Stimulated activated CD4-positive, alpha-beta T cell treated with anti-CD3 and anti-CD28 coated beads, TNF-alpha, amount 100 ng/mL, for 4 hours (primary cell): ENCODE data around the gene RBPJL.

Source experiments
- DNase-seq, 3 experiments: peaks; one replicate each; pipeline ENCODE4 v3.0.0-alpha.2; 2020; ENCODE audit warnings: low read depth in 3 of 3

The RBPJL gene, protein sequence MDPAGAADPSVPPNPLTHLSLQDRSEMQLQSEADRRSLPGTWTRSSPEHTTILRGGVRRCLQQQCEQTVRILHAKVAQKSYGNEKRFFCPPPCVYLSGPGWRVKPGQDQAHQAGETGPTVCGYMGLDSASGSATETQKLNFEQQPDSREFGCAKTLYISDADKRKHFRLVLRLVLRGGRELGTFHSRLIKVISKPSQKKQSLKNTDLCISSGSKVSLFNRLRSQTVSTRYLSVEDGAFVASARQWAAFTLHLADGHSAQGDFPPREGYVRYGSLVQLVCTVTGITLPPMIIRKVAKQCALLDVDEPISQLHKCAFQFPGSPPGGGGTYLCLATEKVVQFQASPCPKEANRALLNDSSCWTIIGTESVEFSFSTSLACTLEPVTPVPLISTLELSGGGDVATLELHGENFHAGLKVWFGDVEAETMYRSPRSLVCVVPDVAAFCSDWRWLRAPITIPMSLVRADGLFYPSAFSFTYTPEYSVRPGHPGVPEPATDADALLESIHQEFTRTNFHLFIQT

DNA sequence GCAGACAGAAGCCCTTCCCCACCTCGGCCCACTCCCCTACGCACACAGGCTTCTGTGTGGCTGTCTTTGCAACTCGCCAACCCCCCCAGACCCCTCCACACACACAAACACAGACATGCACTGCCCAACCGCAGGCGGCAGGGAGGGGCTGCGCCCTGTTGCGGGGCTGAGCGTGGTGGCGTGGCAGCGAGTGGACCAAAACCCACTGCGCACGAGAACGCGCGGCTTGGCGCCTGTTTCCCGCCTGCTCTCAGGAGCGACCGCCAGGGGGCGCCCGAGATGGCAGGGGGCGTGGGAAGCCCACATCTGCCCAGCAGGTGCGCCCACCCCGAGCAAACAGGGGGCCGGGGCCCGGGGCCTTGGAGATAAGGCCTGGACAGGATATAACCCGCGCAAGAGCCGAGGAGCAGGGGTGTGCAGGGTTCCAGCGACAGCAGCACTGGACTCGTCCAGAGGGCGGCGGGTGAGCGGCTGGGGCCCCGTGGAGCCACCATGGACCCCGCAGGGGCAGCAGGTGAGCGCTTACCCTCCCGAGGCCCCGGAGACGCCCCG lies at the start of gene RBPJL:
Gene RBPJL (plus strand): TSS at position 410 of the 552 bp plus-strand sequence. CDS start 83 bp downstream, at position 493.
- DNase-seq, result no peak

DNA sequence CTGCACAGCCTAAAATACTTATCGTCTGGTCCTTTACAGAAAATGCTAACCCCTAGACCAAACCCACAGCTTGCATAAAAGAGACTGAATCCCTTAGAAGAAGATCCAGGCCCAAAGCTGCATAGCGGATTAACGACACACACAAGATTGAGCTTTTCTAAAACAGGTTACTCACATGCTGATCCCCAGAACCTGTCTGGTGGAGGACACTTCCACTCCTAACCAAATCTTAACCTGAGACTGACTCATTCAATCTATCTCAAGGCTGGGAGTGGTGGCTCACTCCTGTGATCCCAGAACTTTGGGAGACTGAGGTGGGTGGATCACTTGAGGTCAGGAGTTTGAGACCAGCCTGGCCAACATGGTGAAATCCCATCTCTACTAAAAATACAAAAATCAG lies 49.5 kb upstream of the RBPJL start:
- no peak for DNase-seq

DNA sequence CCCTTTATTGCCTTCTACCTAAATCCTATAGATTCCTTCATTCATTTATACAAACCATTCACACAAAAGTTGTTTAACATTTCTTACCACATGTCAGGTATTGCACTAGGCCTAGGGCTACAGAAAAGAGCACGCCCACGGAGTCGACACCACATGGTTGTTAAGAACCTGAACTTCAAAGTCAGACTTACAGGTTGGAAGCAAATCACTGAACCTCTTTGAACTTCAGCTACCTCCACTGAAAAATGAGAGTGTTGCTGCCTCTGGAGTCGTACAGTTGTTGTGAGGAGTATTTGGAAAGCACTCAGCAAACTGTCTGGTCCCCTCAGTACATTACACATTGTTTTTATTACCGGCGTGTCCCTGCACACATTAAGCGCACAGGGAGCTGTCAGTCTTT lies 48.9 kb upstream of the RBPJL start:
- no peak for DNase-seq

DNA sequence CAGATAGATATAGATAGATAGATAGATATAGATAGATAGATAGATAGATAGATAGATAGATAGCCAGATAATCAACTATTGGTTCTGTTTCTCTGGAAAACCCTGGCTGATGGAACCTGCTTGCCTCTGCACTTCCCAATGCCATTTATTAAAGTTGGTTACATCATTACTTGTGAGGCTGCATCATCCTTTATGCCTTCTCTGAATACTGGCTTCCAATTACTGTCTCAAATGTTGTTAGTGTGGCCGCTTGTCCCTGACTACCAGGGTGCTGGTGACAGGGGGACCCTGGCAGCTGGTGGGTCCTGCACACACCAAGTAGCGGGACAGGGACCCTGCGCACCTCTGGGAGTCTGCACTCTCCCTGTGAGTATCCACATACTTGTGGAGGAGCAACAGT lies 48.4 kb upstream of the RBPJL start:
- DNase-seq, result no peak

DNA sequence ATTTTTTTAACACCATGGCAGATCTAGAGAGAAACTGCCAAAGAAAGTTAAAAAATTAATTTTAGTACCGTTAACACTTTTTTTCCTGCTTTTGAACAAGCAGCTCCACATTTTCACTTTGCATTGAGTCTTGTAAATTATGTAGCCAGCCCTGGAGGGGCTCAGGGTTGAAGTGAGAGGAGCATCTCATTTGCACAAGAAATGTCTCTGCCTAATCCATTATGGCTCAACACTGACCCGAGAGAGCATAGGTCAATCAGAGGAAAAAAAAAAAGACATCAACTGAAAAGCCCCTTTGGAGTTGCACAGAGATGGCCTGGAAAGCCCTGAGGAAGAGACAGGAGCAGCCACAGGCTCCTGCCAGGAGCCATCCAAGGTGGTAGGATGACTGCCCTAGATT lies 48.0 kb upstream of the RBPJL start:
- no peak for DNase-seq

DNA sequence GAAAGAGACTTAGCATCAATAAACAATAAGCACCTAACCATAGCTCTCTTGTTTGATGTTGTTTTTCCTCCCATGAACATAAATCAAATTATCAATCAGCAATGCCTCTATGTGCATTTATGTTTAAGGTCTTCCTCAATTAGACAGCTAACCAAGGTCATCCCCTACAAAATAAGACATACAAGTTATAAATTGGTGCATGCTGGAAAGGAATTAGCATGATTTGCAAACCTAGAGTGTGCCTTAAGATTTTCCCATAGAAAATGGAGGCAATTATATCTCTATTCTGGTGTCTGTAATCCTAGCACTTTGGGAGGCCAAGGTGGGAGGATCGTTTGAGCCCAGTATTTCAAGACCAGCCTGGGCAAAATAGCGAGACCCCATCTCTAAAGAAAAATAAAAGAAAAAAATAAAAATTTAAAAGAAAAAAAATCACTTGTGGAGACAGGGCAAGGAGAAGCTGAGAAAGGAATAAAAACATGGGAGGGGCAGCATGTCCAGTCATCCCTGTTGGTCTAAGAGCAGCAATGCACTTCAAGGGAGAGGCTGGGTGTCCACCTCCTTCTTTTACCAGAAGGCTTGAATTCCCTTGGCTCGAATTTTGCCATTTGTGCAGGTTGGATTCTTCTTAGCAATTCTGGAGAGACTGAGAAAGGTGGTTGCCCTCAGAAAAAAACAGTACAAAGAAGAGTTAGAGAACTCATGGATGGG lies 42.9 kb upstream of the RBPJL start:
- no peak for DNase-seq

DNA sequence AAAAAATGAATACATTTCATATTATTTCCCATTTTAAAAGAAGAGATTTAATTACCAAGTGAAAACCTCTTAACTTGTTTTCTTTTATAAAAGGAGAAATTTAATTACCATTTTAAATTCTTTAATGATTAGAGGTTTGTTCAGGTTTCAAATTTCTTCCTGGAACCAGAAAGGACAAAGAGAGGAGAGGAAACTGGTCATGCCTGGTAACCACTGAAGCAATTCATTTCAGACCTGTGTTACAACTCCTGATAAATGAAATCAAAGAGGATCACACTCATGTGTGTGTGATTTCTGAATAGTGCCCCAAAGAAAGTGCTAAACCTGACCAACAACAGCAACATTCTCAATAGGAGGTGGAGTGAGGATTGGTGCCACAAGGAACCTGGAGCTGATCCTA lies 39.7 kb upstream of the RBPJL start:
- no peak for DNase-seq

DNA sequence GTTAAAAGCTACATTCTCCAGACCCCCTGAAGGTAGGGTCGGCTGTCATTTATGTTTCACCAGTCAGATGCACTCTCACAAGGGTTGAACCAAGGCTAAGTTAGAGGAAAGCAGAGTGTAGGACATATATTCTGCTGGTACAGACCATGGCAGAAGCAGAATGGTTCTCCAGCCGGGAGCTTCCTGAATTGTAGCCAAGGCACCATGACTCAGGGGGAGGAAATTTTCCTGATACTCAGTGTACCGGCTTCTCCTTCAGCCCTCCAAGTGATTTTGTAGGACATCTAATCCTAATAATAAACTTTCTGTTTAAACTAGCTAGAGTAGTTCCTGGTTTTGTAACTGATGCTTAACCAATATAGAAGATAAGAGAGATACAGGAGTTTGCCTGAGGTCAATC lies 38.1 kb upstream of the RBPJL start:
- DNase-seq, result no peak

DNA sequence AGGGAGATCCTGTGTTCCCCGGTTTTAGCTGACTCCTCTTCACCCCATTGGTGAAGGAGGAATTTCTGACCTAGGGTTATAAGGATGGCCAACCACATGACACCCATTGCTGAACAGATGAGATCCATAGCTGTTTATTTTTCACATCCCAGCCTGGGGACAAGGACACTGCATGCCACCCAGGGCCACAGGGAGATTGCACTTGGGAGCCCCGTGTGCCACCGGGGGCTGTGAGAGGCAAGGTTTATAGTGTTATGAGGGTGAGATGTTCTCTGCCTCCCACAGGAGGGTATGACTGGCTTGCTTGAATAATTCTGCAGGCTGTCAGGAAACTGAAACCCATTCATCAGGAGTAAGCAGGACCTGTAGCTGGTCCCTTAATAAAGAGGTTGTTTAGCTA lies 37.6 kb upstream of the RBPJL start:
- DNase-seq, result no peak

DNA sequence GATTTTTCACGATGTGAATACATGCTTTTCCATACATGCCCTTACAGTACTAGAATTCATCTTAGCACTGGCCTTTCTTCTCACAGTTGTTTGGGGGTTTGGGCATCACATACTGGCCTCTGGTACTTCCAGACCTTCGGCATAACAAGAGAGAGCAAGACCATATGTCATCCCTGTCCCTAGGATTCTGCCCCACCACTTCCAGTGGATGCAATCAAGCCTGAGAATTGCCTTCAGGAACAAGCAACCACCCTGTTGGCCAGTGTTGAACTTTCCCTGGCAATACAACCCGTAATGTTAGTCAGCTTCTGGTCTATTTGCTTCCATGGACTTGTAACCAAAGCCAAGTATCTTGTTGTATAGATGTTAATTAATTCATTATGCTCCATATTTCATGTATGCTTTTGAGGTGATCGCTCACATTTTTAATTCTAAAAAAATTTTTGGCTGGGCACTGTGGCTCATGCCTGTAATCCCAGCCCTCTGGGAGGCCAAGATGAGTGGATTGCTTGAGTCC lies 36.8 kb upstream of the RBPJL start:
- no peak for DNase-seq

DNA sequence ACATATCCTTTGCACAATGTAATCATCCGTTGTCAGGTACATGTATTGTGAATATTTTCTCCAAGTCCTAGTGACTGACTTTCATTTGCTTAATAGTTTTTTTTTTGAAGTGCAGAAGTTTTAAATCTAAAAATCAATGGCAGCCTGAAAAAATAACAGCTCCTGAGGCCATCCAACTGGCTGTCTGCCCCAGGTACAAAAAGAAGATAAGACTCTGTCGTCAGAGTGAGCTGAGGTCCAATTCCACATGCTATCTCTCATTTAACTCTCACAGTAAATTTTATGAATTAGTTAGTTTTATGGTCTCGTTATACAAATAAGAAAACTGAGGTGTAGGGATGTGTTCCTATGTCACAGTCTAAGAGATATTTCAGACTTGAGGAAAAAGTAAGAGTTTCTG lies 31.3 kb upstream of the RBPJL start:
- no peak for DNase-seq

DNA sequence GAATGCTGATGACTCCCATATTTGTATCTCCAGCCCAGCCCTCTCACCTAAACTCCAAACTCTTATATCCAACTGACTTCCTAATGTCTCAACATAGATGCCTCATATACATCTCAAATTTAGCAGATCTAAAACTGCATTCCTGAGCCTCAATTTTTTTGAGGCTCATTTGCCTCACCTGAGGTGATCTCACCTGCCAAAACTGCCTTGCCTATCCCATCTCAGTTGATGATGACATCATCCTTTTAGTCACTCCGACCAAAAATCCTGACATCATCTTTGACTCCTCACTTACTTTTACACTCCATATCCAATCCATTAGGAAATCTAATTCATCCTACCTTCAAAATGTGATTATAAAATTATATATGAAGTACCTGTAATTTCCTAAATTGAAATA lies 26.6 kb upstream of the RBPJL start:
- no peak for DNase-seq

DNA sequence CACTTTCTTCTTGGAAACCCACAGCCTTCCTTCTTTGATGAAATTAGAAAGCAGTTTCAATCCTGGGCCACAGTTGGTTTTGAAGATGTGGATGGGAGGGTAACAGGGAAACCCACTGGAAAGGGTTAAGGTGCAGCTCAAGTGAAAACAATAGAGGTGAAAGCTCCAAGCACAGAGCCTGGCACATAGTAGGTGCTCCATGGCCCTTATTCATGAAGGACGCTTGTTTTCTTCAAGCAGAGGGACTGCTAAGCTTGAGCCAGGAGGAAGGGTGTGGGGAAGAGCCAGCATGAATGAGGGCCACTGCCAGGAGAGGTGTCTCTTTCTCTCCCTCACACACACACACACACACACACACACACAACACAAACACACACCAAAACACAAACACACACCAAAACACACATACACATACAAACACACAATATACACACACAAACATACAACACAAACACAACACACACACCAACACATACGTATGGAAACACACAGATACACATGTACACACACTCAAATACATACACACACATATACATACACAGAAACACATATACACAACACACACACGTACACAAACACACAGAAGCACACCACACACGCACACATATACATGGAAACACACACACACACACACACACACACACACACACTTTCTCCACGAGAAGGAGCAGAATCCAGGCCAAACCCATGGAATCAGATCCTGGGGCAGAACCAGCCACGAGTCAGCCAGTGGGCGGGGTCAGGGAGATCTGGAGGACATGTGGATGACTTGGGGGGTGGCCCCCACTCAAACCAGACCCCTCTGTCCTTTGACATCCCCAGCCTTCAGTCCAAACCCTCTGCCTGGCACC lies 23.7 kb upstream of the RBPJL start:
- DNase-seq, result no peak

DNA sequence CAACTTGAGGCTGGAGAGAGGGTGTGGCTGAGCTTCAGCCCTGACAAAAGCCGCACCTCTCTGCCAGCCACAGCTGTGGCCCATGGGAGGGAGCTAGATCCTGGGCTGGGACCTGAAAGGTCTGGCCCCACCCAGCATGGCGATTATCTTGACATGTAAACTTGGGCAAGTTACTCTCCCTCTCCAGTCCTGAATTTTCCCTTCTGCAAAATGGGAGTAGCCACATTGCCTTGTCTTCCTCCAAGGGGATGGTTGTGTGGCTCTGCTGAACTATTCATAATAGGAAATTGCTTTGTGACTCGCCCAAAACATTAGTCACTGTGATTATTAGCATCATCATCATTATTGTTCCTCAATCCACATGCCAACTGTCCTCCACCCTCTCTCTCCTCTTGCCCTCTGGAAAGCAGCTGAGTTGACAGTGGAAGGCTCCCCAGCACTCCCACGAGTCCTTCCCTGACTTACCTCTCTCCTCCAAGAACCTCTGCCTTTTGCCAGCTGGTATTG lies 23.0 kb upstream of the RBPJL start:
- no peak for DNase-seq

DNA sequence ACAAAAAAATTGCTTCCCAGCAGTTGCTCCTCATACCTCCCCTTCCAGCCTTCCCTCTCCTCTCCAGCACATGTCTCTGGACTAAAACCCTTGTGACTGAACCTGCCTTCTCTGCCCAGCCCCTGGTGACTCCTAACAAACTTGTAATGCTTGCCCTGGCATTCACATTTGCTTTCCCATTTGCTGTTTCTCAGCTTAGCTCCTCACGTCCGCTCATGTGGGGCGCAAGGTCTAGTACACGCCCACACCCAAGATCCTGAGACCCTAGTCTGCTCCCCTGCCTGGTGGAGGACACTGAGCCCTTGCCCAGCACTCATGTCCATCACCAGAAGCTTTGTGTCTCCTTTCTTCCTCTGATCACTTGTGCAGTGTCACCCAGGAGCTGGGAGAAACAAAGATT lies 18.3 kb upstream of the RBPJL start:
- DNase-seq, result no peak

DNA sequence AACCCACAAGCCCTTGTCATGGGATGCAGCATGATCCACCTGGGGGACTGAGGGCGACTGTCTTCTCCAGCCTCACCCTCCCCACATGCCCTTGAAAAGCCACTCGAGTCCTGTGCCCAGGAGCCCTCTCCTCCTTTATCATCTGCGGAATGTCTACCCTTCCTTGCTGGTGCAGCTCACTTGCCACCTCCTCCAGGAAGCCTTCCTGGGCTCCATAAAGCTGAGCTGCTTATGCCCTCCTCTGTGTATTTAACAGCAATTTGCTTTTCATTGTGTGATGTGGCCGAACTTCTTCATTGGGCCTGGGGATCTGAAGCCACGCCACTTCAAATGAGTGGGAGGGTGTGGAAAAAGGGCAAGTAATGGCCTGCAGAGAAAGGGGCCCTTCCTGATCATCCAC lies 17.8 kb upstream of the RBPJL start:
- DNase-seq, result no peak

DNA sequence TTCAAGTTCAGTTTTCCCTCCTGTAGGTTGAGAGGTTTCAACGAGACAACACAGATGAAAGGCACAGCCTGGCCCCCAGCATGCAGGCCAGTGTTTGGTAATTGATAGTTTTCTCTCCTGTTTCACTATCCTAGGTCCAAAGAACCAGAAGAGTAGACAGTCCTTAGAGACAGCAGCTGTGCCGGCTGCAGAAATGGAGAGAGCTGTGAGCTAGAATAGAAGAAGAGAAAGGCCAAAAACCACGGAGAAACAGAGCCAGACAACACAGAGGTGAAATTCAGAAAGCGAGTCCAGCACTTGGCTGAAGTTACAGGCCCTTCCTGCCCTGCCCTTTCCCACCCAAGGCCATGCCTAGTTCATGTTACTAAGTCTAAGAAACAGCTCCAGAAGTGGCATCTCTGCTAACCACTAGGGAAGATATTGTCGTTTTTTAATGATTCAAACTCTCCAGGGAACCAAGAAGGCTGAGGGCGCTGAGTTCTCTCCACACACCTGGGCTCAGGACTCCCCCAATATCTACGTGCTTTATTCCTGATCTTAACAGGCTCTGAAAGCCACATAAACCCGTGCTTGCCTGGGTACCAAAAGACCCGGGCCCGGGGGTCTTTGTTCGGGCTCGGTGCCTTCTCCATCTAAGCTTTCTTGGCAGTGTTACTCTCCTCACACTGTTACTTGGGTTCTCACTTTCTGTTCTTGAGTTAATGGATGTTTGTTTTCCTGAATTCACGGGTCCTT lies 16.5 kb upstream of the RBPJL start:
- DNase-seq, result no peak

DNA sequence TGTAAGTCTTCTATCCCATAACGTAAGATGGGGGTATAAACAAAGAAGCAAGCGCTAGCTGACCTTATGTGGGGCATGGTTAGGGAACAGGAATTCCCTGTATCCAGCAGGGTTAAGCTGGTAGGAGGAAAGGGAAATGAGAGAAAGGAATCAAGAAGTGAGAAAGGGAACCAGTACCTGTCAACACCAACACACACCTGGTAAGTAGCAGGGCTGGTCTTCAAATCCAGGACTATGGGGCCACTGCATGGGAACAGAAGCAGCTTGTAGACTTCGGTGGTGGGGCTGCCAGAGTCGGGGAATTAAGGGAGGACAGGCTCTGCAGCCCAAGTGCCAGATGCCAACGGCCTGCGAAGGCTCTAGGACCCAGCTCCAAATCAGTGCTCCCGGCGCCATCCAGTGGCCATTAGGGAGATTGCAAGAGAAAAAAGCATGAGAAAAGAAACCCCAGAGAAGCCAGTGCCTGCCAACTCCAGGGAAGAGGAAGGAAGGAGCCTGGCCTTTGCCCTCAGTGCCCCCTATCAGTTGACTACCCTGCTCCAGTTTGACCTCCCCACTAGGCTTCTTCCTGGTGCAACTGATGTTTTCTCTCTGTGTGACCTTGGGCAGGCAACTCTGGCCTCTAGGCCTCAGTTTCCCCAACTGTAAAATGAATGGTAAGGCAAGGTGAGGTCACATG lies 15.8 kb upstream of the RBPJL start:
- peak; percentile 35 to 45 (median 40) for DNase-seq

DNA sequence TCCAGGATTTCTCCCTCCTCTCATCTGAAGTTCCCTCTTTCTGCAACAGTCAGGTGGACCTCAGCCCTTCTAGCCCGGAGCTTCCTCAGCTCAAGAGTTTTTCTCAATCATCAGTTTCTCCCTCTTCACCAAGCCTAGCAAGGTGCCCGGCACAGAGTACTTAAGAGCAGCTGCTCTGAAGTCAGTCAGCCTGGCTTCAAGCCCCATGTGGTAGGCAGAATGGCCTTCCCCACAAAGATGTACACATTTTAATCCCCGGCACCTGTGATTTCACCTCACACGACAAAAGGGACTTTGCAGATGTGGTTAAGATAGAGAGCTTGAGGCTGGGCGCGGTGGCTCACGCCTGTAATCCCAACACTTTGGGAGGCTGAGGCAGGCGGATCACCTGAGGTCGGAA lies 15.1 kb upstream of the RBPJL start:
- DNase-seq, result no peak

DNA sequence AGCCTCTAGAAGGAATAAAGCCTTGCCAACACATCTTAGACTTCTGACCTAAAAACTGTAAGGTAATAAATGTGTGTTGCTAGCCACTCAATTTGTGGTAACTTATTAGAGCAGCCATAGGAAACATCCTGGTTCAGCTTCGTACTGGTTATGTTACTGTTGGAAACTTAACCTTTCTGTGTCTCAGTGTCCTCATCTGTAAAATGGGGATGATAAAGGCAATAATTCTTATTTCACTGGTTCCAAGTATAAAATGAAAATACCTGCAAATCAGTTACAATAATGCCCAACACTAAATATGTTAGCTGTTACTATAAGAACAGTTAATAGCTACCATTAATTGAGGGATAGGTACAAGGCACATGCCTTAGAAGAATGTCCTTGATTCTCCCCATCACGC lies 14.3 kb upstream of the RBPJL start:
- DNase-seq, result no peak
